Measurements from ENCODE around the gene PRKCA.

The PRKCA gene

GRCh38 chr17:66755101-66755943 lies 452.9 kb downstream of the PRKCA start:
- DNase-seq, result no peak

GRCh38 chr17:66755944-66756290 lies 453.5 kb downstream of the PRKCA start:
- no peak for DNase-seq

- DNase-seq, result no peak
Observed at GRCh38 chr17:66760324-66760723, 457.9 kb downstream of the PRKCA start.

GRCh38 chr17:66762276-66762675 lies 459.9 kb downstream of the PRKCA start:
- DNase-seq, result no peak

GRCh38 chr17:66763056-66763455 lies 460.6 kb downstream of the PRKCA start:
- no peak for DNase-seq

DNA sequence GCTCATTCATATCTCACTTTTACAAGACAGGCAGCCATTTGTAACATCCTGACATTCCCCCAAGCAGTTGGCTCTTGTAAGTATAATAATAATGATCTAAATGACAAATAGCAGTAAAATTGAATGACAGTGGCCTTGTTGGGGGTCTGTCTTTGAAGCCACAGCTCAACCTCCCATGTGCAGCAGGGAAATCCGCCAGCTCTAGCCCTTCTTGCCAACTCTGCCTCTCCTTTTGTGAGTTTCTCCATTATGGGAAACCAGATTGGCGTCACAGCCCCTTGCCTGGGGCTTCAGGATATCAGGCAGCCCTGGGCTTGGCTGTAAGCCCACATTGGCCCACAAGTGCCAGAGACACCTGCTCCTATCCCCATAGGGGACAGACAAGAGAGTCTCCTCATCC lies 462.1 kb downstream of the PRKCA start:
- DNase-seq, result no peak

DNA sequence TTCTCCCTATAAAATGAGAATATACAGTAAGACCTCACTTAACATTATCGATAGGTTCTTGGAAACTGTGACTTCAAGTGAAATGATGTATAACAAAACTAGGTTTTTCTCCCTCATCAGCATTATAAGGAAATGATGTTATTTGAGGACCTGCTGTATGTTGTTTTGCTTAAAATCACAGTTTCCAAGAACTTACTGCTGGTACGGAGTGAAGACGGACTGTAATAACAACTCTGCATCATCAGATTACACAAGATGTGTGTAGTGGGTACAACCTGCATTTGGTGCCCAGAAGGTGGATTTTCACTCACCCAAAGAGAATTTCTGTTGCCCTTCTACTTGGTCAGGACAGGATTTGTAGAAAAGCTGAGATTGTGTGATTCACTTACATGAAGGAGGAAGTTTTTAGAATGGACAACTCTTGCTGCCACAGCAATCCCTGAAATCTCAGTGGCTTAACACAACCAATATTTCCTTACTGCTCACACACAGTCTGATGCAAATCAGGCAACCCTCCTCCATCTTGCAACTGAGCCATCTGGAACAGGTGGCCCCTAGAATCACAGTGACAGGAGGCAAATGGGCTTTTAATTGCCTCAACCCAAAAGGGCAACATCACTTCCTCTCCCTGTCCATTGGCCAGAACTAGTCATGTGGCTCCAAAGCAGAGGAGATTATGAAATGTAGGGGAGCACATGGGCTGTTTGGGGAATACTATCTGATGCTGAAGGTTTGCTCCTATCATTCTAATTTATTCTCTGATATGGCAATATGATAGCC lies 464.9 kb downstream of the PRKCA start:
- DNase-seq, result no peak

- no peak for DNase-seq
Observed at GRCh38 chr17:66769911-66770310, 467.5 kb downstream of the PRKCA start.

DNA sequence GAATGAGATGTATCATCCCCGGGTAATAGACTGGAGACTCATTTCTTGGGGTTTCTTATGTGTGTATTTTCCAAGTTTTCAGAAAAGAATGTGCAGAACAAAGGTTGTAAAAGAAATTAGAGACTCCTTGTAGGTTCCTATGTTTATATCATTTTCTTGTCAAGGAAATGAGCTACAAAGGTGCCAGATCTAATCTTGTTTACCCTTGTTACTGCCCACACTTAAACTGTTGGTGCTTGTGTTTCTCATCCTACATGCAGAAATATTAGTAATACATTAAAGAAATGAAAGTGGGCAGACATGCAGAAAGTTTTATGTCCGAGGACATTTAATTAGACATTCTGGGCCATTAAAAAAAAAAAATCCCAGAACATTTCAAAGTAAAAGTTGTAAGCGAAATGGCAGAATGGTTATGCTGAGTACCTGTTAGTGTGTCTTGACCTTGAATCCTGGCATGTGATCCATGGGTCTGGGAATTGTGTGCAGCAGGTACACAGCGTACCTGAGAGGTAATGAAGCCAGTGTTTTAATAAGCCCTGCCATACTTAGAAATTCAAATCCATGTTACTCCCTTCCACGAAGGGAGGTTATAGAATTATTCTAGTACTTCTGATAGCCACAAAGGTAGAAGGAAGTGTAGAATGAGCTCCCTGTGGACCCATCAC lies 469.9 kb downstream of the PRKCA start:
- no peak for DNase-seq

DNA sequence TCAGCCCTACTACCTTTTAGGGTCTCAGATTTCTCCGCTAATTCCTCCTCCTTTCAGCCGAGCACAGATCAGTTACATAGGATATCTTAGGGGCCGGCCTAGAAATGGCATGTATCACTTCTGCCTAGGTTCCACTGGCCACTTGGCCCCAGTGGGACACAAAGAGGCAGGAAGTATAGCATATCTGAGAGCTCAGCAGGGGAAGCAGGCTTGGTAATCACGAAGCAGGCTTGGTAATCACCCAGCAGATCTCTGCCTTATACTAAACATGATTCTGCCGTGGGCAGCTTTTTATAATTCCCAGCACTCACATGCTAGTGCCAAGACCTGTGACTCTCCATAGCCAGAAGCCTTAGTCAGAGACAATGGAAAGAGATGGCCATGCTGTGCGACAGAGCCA lies 472.9 kb downstream of the PRKCA start:
- DNase-seq, result no peak

- no peak for DNase-seq
Observed at GRCh38 chr17:66775881-66776400, 473.5 kb downstream of the PRKCA start.

- DNase-seq, result no peak
Observed at GRCh38 chr17:66776999-66777688, 474.7 kb downstream of the PRKCA start.

- no peak for DNase-seq
Observed at GRCh38 chr17:66777689-66778225, 475.3 kb downstream of the PRKCA start.

- DNase-seq, result no peak
Observed at GRCh38 chr17:66778531-66779236, 476.3 kb downstream of the PRKCA start.

DNA sequence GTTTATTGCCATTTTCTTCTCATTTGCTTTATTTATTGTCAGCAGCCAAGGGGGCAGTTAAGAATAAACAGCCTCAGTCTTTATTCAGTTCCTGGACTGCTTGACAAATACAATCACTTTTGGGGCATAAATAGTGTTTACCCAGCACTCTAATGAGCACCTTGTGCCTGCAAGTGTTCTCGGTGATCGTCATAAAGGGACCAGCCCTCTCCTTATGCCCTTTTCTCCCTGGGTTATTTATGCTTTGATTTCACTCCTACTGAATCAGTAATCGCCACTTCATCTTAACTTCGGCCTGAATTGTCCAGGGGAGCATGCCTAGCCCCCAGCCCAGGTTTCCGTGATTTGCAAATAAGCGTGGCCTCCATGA lies 476.8 kb downstream of the PRKCA start:
- DNase-seq, result no peak

- no peak for DNase-seq
Observed at GRCh38 chr17:66781135-66781534, 478.7 kb downstream of the PRKCA start.

DNA sequence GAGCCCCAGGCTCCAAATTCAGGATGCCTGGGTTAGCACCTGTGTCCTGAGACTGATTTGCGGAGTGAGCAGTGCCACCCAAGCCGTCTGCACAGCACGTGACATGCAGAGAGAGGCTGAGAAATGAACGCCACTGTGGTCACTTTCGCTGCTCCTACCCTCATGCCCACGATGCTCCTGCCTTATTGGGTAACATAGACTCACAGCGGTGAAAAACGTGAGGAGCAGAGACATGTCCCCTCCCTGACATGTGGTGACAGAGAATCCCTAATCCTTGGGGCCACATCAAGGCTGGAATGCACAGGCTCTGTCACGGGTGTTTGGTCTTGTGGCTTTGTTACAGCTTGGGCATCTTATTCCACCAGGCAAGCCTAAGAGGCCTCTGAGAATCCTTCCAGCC lies 480.4 kb downstream of the PRKCA start:
- no peak for DNase-seq

GRCh38 chr17:66783656-66784381 lies 481.4 kb downstream of the PRKCA start:
- DNase-seq, result no peak

DNA sequence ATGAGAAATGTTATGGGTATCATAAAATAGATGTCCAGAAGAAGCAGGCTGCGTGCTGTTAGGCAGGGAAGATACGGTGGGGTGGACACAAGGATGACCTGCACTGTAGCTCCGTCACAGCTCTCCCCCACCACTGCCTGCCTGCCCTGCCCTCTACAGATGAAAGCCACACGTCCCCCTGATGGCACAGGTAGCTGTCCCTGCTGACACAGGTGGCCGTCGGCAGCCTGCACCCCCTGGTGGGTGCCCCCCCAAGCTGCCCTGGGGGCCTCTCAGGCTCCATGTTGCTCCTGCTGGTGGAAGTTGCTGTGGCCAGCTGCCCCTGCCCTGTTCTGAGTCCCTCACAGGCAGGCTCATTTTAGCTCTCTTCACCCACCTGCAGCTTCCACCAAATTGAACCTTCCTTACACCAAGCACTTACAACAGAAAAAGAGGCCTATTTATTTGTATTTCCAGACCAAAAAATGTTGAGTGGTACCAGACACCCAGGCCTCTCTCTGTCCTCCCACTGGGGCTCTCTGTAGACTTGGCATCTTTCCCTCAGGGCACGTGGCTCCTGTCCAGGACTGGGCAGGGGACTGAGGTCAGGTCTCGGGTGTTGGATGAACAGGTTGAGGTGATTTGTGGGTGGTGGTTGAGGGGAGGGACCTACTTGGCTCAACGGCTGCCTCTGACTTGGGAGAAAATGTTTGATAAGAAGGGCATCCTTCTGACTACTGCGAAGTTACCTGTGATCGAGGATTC lies 482.4 kb downstream of the PRKCA start:
- no peak for DNase-seq

- no peak for DNase-seq
Observed at GRCh38 chr17:66786107-66786506, 483.7 kb downstream of the PRKCA start.

DNA sequence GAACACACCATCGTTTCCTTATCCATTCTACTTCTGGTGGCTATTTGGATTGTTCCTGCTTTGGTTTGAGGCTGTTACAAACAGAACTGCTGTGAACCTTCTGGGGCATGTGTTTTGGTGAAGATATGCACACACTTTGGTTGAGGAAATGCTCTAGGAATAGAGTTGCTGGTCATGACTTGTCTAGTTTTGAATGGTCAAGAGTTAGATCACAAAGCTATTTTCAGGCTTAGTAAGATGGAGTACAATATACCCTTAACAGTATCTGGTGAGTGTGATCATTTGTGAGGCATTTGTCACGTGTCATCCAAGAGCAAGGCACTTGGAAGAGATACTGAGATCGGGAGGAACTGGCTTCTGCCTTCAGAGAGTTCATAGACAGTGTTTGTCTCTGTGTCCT lies 485.5 kb downstream of the PRKCA start:
- no peak for DNase-seq
